ENCODE measurements around the gene RNGTT.
"Not testable (repeated sequence)": the region's sequence is repeated elsewhere in the genome, so short reads cannot be mapped to it uniquely, and the experiment has no call there.

The RNGTT gene

DNA sequence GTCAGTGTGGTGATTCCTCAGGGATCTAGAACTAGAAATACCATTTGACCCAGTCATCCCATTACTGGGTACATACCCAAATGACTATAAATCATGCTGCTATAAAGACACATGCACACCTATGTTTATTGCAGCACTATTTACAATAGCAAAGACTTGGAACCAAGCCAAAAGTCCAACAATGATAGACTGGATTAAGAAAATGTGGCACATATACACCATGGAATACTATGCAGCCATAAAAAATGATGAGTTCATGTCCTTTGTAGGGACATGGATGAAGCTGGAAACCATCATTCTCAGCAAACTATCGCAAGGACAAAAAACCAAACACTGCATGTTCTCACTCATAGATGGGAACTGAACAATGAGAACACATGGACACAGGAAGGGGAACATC lies 247.0 kb downstream of the RNGTT start:
- not testable (repeated sequence) for DNase-seq (ENCODE audit: low read depth)

- no peak for DNase-seq (ENCODE audit: low read depth)
Observed at GRCh38 chr6:88712243-88712936, 251.0 kb downstream of the RNGTT start.

- no peak for DNase-seq (ENCODE audit: low read depth)
Observed at GRCh38 chr6:88709819-88710246, 253.6 kb downstream of the RNGTT start.

GRCh38 chr6:88708197-88708744 lies 255.1 kb downstream of the RNGTT start:
- DNase-seq (ENCODE audit: low read depth) = no peak

DNA sequence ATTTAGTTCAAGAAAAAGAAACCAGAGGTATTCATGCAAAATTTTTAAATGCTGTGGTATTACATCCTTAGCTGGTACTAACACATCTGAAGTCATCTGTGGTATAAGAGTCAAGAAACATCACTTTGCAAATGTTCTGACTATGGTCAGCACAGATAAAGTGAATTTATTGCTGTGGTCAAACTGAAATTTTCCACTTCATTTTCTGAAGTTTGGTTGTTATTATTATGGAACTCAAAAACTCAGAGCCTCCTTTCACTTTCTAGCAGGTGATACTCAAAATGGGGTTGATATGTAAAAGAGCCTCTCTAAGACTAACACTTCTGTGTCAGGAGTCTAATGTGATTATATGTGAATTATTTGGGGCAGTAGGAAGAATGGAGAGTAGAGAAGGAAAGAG lies 257.8 kb downstream of the RNGTT start:
- no peak for DNase-seq (ENCODE audit: low read depth)

DNA sequence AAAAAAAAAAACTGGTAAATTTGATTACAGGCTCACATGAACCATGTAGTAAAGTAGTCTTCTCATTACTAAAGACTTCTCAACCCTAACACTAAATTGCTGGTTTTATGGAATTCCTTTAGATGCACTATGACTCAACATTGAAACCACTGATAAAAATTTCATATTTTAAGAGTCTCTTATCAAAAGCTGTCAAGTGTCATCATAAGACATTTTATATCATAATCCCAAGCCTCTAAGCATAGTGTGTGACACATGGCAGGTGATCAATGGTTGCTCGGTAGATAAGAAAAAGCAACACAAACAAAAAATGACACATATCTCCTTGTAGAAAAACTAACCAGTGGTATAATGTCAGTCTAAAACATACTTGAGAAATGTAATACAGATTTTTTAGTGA lies 258.4 kb downstream of the RNGTT start:
- DNase-seq (ENCODE audit: low read depth) = no peak

DNA sequence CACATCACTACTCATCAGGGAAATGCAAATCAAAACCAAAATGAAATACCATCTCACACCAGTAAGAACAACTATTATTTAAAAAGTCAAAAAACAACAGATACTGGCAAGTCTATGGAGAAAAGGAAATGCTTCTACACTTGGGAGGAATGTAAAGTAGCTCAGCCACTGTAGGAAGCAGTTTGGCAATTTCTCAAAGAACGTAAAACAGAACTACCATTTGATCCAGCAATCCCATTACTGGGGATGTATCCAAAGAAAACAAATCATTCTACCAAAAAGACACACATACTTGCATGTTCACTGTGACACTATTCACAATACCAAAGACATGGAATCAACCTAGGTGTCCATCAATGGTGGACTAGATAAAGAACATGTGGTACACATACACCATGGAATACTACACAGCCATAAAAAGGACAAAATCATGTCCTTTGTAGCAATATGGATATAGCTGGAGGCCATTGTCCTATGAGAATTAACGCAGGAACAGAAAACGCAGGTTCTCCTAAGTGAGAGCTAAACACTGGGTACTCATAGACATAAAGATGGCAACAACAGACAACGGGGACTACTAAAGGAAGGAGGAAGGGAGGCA lies 260.4 kb downstream of the RNGTT start:
- DNase-seq (ENCODE audit: low read depth) = no peak

- DNase-seq (ENCODE audit: low read depth) = no peak
Observed at GRCh38 chr6:88698661-88699060, 264.8 kb downstream of the RNGTT start.

- DNase-seq (ENCODE audit: low read depth) = no peak
Observed at GRCh38 chr6:88695937-88696336, 267.5 kb downstream of the RNGTT start.

- DNase-seq (ENCODE audit: low read depth) = no peak
Observed at GRCh38 chr6:88683734-88684133, 279.7 kb downstream of the RNGTT start.

- DNase-seq (ENCODE audit: low read depth) = no peak
Observed at GRCh38 chr6:88680654-88681053, 282.8 kb downstream of the RNGTT start.

GRCh38 chr6:88679841-88680240 lies 283.6 kb downstream of the RNGTT start:
- DNase-seq (ENCODE audit: low read depth) = no peak

GRCh38 chr6:88677356-88677755 lies 286.1 kb downstream of the RNGTT start:
- DNase-seq (ENCODE audit: low read depth) = no peak

DNA sequence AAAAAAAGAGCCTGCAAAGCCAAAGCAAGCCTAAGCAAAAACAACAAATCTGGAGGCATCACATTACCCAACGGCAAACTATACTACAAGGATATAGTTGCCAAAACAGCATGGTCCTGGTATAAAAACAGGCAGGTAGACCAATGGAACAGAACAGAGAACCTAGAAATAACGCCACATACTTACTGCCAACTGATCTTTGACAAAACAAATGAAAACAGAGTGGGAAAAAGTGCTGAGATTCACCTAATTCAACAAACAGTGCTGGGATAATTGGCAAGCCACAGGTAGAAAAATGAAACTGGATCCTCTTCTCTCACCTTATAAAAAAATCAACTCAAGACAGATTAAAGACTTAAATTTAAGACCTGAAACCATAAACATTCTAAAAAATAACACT lies 291.8 kb downstream of the RNGTT start:
- DNase-seq (ENCODE audit: low read depth) = no peak

DNA sequence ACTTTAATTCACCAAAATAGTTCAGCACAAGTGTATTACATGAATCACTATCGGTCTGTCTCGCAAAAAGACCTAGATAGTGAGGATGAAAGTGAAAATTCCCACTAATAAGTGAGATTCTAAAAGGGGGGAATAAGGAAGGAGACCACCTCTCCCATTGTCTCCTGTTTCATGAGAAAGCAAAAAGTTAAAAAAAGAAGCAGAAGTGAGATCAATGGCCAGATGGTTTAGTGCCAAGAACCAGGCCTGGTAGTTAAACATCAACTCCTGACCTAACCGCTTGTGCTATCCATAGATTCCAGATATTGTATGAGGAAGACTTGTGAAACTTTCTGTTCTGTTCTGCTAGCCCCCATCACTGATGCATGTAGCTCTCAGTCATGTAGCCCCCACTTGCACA lies 293.0 kb downstream of the RNGTT start:
- DNase-seq (ENCODE audit: low read depth) = no peak

GRCh38 chr6:88669475-88669874 lies 293.9 kb downstream of the RNGTT start:
- no peak for DNase-seq (ENCODE audit: low read depth)

- no peak for DNase-seq (ENCODE audit: low read depth)
Observed at GRCh38 chr6:88666901-88667300, 296.5 kb downstream of the RNGTT start.

DNA sequence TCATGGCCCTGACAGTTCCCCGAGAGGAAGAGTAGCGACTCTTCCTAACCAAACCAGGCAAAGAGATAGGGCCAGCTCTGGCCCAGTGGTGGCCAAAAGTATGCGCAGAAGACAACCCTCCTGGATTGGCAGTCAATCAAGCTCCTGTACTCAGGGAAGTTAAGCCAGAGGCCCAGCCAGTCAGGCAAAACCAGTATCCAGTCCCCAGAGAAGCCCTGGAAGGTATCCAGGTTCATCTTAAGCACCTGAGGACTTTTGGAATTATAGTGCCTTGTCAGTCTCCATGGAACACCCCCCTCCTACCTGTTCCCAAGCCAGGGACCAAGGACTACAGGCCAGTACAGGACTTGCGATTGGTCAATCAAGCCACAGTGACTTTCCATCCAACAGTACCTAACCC lies 298.3 kb downstream of the RNGTT start:
- no peak for DNase-seq (ENCODE audit: low read depth)

DNA sequence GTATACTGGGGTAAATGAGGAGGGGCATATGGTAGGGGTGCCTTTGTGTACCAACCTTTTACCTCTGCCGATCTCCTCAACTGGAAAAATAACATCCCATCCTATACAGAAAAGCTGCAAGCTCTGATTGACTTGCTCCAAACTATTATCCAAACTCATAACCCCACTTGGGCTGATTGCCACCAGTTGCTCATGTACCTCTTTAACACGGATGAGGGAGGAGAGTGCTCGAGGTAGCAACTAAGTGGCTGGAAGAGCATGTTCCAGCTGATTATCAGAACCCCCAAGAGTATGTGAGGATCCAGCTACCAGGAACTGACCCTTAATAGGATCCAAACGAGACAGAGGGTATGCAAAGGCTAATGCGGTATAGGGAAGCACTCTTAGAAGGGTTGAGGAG lies 299.6 kb downstream of the RNGTT start:
- DNase-seq (ENCODE audit: low read depth) = no peak

- no peak for DNase-seq (ENCODE audit: low read depth)
Observed at GRCh38 chr6:88662653-88663174, 300.7 kb downstream of the RNGTT start.

DNA sequence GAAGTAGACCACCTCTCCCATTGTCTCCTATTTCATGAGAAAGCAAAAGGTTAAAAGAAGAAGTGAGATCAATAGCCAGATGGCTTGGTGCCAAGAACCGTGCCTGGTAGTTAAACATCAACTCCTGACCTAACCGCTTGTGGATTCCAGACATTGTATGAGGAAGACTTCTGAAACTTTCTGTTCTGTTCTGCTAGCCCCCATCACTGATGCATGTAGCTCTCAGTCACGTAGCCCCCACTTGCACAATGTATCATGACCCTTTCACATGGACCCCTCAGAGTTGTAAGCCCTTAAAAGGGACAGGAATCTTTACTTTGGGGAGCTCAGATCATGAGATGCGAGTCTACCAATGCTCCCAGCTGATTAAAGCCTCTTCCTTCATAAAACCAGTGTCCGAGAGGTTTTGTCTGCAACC lies 301.2 kb downstream of the RNGTT start:
- DNase-seq (ENCODE audit: low read depth) = no peak

- no peak for DNase-seq (ENCODE audit: low read depth)
Observed at GRCh38 chr6:88661136-88661535, 302.3 kb downstream of the RNGTT start.

DNA sequence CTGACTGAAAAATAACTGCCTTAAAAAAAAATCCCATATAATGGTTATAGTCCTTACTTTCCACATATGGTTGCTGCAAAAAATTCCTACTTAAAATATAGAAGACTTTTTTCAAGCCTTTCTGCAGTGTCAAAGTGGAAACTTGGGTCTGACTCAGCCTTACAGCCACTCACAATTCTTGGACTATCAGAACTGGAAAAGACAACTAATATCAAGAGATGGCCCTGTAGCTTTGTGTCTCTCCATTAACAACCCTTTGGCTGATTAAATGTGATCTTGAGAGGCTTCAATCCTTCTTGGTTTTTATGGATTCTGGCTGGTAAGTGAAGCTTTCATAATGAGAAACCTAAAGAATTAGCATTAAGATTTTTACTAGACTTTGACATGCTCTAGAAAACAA lies 307.8 kb downstream of the RNGTT start:
- DNase-seq (ENCODE audit: low read depth) = no peak

GRCh38 chr6:88653936-88654335 lies 309.5 kb downstream of the RNGTT start:
- DNase-seq (ENCODE audit: low read depth) = no peak
